Measurements from ENCODE around the gene GUCA2A. TPM values are rescaled to one million over a fixed set of nuclear protein-coding genes. Genes with fewer than 3 reads are reported as not detected.

GUCA2A gene
- polyA plus RNA-seq, 1 of the 3 experiments (the other 2 are of a cell fraction) = not detected

DNA sequence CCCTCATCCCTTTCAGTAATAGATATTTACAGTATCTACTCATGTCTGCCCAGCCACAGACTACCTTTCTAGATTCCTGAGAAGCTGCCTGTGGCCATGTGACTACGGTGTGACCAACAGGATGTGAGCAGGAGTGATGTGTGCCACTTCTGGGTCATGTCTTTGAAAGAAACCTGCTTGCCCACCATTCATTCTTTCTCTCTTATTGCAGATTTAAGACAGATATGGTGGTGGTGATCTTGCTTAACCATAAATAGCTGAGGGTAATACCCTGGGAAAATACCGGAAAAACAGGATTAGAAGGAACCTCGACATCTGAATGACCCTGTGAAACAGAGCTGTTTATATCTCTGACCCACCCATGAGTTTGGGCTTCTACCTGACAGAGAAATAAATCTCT lies 41.6 kb upstream of the GUCA2A start:
- Histone ChIP-seq H4K20me1 (ENCODE audit: insufficient read depth) (peaks cover 14% of the 10 kb centered on the region), H3K27me3 (ENCODE audit: insufficient read depth) (no peaks in the 10 kb centered on the region), H3K36me3 (replicated peaks in 1 of 2; ENCODE audit: control insufficient read depth in 1 of 2, insufficient read depth in 2 of 2, low read length in 1 of 2) (peaks cover 19 to 39% of the 10 kb centered on the region in 2 experiments), H3K4me1 (ENCODE audit: control insufficient read depth in 1 of 2, insufficient read depth in 2 of 2, low read depth in 1 of 2, low read length in 1 of 2) (peaks cover 14 to 16% of the 10 kb centered on the region in 2 experiments; a peak in 2 of 4 replicates), H3K4me3 (ENCODE audit: low read depth in 2 of 2, low read length in 1 of 2) (no peak overlapping the region), H3K79me2 (ENCODE audit: insufficient read depth) (peaks cover 60% of the 10 kb centered on the region), H3K9ac (no peak overlapping the region), H3K27ac (ENCODE audit: low read depth in 2 of 2, low read length in 1 of 2) (no peak overlapping the region), H3F3A (replicated peaks; ENCODE audit: insufficient read depth) (peaks cover 5% of the 10 kb centered on the region), H2AFZ (ENCODE audit: low read depth) (no peak overlapping the region), H3K9me3 (no peaks in the 10 kb centered on the region), H3K9me2 (no peaks in the 10 kb centered on the region), H3K4me2 (no peak overlapping the region)
- no peak for TF ChIP-seq SMC3 (IDR thresholded peaks at IDR 0.05; ENCODE audit: low read depth, low read length)
- TF ChIP-seq FOSL2 (IDR thresholded peaks at IDR 0.05; ENCODE audit: borderline replicate concordance, low read depth) = no peak
- TF ChIP-seq POLR2AphosphoS5 (IDR thresholded peaks at IDR 0.05; ENCODE audit: low read depth, low read length) = no peak
- TF ChIP-seq CHD2 (IDR thresholded peaks at IDR 0.05; ENCODE audit: low read length, partially characterized antibody) = no peak
- TF ChIP-seq RFX5 (IDR thresholded peaks at IDR 0.05; ENCODE audit: low read length) = no peak
- CTCF ChIA-PET = interaction anchor here (0.8 to 1.5 kb wide), 5 partner anchors 12 to 372 kb away, joined by 3 to 4 read pairs (median 3); no protein-coding TSS in a partner anchor
- POLR2A ChIA-PET = no interaction called here
- 97% methylated on average over 3 of the region's 3 CpGs for WGBS (ENCODE audit: low lambda C conversion rate)
- DNase-seq = no peak

DNA sequence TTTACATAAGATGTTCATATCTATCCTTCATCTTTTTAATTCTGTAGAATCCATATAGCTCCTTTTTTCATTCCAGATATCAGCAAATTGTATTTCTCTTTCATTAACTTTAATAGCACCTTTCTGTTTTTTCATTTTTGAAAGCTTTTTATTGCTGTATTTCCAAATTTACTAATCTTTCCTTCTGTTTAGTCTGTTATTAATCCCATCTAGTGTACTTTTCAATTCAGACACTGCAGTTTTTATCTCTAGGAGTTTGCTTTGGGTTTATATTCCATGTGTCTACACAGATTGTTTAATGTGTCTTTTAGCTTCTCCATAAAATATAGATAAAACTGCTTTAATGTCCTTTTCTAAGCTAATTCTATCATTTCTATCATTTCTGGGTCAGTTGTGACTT lies 37.4 kb upstream of the GUCA2A start:
- CTCF ChIA-PET = interaction anchor here (0.7 to 3.1 kb wide), 4 partner anchors 9 to 29 kb away, joined by 3 to 10 read pairs (median 4); no protein-coding TSS in a partner anchor
- TF ChIP-seq, protein P1, sequence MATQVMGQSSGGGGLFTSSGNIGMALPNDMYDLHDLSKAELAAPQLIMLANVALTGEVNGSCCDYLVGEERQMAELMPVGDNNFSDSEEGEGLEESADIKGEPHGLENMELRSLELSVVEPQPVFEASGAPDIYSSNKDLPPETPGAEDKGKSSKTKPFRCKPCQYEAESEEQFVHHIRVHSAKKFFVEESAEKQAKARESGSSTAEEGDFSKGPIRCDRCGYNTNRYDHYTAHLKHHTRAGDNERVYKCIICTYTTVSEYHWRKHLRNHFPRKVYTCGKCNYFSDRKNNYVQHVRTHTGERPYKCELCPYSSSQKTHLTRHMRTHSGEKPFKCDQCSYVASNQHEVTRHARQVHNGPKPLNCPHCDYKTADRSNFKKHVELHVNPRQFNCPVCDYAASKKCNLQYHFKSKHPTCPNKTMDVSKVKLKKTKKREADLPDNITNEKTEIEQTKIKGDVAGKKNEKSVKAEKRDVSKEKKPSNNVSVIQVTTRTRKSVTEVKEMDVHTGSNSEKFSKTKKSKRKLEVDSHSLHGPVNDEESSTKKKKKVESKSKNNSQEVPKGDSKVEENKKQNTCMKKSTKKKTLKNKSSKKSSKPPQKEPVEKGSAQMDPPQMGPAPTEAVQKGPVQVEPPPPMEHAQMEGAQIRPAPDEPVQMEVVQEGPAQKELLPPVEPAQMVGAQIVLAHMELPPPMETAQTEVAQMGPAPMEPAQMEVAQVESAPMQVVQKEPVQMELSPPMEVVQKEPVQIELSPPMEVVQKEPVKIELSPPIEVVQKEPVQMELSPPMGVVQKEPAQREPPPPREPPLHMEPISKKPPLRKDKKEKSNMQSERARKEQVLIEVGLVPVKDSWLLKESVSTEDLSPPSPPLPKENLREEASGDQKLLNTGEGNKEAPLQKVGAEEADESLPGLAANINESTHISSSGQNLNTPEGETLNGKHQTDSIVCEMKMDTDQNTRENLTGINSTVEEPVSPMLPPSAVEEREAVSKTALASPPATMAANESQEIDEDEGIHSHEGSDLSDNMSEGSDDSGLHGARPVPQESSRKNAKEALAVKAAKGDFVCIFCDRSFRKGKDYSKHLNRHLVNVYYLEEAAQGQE (IDR thresholded peaks at IDR 0.05; ENCODE audit: low read depth, low read length) = no peak
- no peak for TF ChIP-seq GATA2 (CRISPR knock-in tag; IDR thresholded peaks at IDR 0.05)
- TF ChIP-seq, protein P2, sequence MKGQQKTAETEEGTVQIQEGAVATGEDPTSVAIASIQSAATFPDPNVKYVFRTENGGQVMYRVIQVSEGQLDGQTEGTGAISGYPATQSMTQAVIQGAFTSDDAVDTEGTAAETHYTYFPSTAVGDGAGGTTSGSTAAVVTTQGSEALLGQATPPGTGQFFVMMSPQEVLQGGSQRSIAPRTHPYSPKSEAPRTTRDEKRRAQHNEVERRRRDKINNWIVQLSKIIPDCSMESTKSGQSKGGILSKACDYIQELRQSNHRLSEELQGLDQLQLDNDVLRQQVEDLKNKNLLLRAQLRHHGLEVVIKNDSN (IDR thresholded peaks at IDR 0.05; ENCODE audit: borderline replicate concordance, low read depth) = no peak
- TF ChIP-seq RFX5 (IDR thresholded peaks at IDR 0.05; ENCODE audit: low read length) = no peak
- TF ChIP-seq SMC3 (IDR thresholded peaks at IDR 0.05; ENCODE audit: low read depth, low read length) = no peak
- no peak for TF ChIP-seq RCOR1 (IDR thresholded peaks at IDR 0.05; ENCODE audit: low read length)
- TF ChIP-seq ELF1 (IDR thresholded peaks at IDR 0.05) = no peak
- TF ChIP-seq FOXJ3 (CRISPR knock-in tag; IDR thresholded peaks at IDR 0.05) = no peak
- TF ChIP-seq, protein P3, sequence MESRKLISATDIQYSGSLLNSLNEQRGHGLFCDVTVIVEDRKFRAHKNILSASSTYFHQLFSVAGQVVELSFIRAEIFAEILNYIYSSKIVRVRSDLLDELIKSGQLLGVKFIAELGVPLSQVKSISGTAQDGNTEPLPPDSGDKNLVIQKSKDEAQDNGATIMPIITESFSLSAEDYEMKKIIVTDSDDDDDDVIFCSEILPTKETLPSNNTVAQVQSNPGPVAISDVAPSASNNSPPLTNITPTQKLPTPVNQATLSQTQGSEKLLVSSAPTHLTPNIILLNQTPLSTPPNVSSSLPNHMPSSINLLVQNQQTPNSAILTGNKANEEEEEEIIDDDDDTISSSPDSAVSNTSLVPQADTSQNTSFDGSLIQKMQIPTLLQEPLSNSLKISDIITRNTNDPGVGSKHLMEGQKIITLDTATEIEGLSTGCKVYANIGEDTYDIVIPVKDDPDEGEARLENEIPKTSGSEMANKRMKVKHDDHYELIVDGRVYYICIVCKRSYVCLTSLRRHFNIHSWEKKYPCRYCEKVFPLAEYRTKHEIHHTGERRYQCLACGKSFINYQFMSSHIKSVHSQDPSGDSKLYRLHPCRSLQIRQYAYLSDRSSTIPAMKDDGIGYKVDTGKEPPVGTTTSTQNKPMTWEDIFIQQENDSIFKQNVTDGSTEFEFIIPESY (IDR thresholded peaks at IDR 0.05; ENCODE audit: borderline replicate concordance, low read depth) = no peak
- TF ChIP-seq TCF12 (IDR thresholded peaks at IDR 0.05) = no peak
- no peak for TF ChIP-seq NFIC (IDR thresholded peaks at IDR 0.05; ENCODE audit: borderline replicate concordance)
- TF ChIP-seq MEF2A (IDR thresholded peaks at IDR 0.05; ENCODE audit: borderline replicate concordance, low read depth) = no peak
- TF ChIP-seq, protein P4, sequence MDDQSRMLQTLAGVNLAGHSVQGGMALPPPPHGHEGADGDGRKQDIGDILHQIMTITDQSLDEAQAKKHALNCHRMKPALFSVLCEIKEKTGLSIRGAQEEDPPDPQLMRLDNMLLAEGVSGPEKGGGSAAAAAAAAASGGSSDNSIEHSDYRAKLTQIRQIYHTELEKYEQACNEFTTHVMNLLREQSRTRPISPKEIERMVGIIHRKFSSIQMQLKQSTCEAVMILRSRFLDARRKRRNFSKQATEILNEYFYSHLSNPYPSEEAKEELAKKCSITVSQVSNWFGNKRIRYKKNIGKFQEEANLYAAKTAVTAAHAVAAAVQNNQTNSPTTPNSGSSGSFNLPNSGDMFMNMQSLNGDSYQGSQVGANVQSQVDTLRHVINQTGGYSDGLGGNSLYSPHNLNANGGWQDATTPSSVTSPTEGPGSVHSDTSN (IDR thresholded peaks at IDR 0.05) = no peak
- TF ChIP-seq, protein P5, sequence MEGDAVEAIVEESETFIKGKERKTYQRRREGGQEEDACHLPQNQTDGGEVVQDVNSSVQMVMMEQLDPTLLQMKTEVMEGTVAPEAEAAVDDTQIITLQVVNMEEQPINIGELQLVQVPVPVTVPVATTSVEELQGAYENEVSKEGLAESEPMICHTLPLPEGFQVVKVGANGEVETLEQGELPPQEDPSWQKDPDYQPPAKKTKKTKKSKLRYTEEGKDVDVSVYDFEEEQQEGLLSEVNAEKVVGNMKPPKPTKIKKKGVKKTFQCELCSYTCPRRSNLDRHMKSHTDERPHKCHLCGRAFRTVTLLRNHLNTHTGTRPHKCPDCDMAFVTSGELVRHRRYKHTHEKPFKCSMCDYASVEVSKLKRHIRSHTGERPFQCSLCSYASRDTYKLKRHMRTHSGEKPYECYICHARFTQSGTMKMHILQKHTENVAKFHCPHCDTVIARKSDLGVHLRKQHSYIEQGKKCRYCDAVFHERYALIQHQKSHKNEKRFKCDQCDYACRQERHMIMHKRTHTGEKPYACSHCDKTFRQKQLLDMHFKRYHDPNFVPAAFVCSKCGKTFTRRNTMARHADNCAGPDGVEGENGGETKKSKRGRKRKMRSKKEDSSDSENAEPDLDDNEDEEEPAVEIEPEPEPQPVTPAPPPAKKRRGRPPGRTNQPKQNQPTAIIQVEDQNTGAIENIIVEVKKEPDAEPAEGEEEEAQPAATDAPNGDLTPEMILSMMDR (IDR thresholded peaks at IDR 0.05) = no peak
- TF ChIP-seq FOXM1 (IDR thresholded peaks at IDR 0.05; ENCODE audit: low read depth) = no peak
- no peak for TF ChIP-seq CHD2 (IDR thresholded peaks at IDR 0.05; ENCODE audit: low read length, partially characterized antibody)
- TF ChIP-seq NRF1 (IDR thresholded peaks at IDR 0.05; ENCODE audit: low read depth, low read length) = no peak
- TF ChIP-seq TEAD4 (IDR thresholded peaks at IDR 0.05; ENCODE audit: borderline replicate concordance, insufficient read depth) = no peak

More for the DNA sequence above, 37.4 kb upstream of the GUCA2A start:
- Histone ChIP-seq H3K27me3 (ENCODE audit: insufficient read depth) (no peaks in the 10 kb centered on the region), H3K9ac (no peak overlapping the region), H3K4me3 (ENCODE audit: low read depth in 2 of 2, low read length in 1 of 2) (no peak overlapping the region), H2AFZ (ENCODE audit: low read depth) (no peak overlapping the region), H3K79me2 (ENCODE audit: insufficient read depth) (peaks cover 28% of the 10 kb centered on the region), H3K36me3 (replicated peaks in 1 of 2; ENCODE audit: control insufficient read depth in 1 of 2, insufficient read depth in 2 of 2, low read length in 1 of 2) (peaks cover 39 to 73% of the 10 kb centered on the region in 2 experiments), H3K4me1 (ENCODE audit: control insufficient read depth in 1 of 2, insufficient read depth in 2 of 2, low read depth in 1 of 2, low read length in 1 of 2) (no peaks in the 10 kb centered on the region), H3K4me2 (no peak overlapping the region), H3K27ac (ENCODE audit: low read depth in 2 of 2, low read length in 1 of 2) (no peak overlapping the region), H3K9me3 (no peaks in the 10 kb centered on the region), H4K20me1 (ENCODE audit: insufficient read depth) (no peaks in the 10 kb centered on the region), H3F3A (replicated peaks; ENCODE audit: insufficient read depth) (peaks cover 5% of the 10 kb centered on the region), H3K9me2 (no peaks in the 10 kb centered on the region)
- no peak for DNase-seq
- POLR2A ChIA-PET = no interaction called here
